NB4 (cell line): ENCODE results near the gene UNC5C.

Experiments used
- MAX ChIP-seq: IDR thresholded peaks from 2 replicates; pipeline ENCODE4 v1.6.1; 2011; ENCODE audit warnings: low read depth, low read length
- MYC ChIP-seq: IDR thresholded peaks from 2 replicates; pipeline ENCODE4 v1.6.1; 2011; ENCODE audit warnings: low read depth, low read length
- POLR2A ChIP-seq: IDR thresholded peaks from 2 replicates; pipeline ENCODE4 v1.6.1; 2011; ENCODE audit warnings: mild to moderate bottlenecking; ENCODE audit not compliant: insufficient read length; ENCODE audit errors: extremely low read depth
- TF ChIP-seq, protein P1 (sequence below): IDR thresholded peaks from one replicate; pipeline ENCODE4 v1.5.1; 2012; ENCODE audit warnings: low read depth, low read length

DNA sequence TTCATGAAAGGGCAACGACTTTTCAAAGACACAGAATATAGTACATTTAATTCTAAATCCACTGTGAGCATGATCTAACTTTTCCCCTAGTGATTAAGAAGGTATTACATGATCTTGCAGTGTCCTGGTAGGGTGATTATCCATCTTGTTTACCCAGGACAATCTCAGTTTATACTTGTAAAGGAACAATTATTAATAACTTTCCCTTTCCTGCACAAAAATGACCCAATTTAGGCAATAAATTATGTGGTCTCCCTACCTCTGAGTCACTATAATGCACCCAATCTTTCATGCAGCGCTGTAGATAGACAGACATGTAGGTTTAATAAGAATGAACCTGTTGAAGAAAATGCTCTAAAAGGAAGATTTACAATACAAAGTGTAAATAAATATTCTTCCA, 22.7 kb downstream of the UNC5C start:
- TF ChIP-seq, protein P1, sequence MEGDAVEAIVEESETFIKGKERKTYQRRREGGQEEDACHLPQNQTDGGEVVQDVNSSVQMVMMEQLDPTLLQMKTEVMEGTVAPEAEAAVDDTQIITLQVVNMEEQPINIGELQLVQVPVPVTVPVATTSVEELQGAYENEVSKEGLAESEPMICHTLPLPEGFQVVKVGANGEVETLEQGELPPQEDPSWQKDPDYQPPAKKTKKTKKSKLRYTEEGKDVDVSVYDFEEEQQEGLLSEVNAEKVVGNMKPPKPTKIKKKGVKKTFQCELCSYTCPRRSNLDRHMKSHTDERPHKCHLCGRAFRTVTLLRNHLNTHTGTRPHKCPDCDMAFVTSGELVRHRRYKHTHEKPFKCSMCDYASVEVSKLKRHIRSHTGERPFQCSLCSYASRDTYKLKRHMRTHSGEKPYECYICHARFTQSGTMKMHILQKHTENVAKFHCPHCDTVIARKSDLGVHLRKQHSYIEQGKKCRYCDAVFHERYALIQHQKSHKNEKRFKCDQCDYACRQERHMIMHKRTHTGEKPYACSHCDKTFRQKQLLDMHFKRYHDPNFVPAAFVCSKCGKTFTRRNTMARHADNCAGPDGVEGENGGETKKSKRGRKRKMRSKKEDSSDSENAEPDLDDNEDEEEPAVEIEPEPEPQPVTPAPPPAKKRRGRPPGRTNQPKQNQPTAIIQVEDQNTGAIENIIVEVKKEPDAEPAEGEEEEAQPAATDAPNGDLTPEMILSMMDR = no peak
- TF ChIP-seq MAX (no peak), POLR2A (no peak), MYC (no peak)
